GM13976 (cell line): ENCODE measurements around the gene FA2H.

ENCODE experiments used
- DNase-seq: peaks from one replicate; pipeline ENCODE4 v3.0.0; 2012; ENCODE audit warnings: low spot score
- CTCF ChIP-seq: IDR thresholded peaks from 2 replicates; pipeline ENCODE4 v1.5.1; 2012; ENCODE audit warnings: borderline replicate concordance, mild to moderate bottlenecking; ENCODE audit not compliant: insufficient read depth; ENCODE audit errors: extremely low read depth, missing control alignments, control extremely low read depth
- in situ Hi-C: fragments of 300-500 bp; cut with MboI; formaldehyde crosslinking; loops from one replicate; pipeline ENCODE4 v1.12.0; 2022; ENCODE audit warnings: low sequenced_read_pairs, mixed read lengths, inconsistent platforms; ENCODE audit not compliant: unreplicated experiment

FA2H gene

GRCh38 chr16:74700116-74700437 lies 74.5 kb downstream of the FA2H start:
- in situ Hi-C loops = loop anchor here (25.0 kb wide), 2 partner anchors 162 to 412 kb away; partner anchors contain the start of gene LDHD
- no peak for TF ChIP-seq CTCF

DNA sequence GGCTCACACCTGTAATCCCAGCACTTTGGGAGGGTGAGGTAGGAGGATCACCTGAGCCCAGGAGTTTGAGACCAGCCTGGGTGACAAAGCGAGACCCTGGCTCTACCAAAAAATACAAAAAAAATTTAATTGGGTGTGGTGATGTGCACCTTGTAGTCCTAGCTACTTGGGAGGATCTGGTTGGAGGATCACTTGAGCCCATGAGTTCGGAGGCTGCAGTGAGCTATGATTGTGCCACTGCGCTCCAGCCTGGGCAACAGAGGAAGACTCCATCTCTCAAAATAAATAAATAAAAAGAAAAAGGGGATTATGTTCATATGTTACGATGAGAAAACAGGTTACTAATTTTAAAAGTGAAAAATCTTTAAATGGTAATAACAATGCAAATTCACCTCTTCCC lies 75.0 kb downstream of the FA2H start:
- DNase-seq = no peak
- TF ChIP-seq CTCF = no peak
- in situ Hi-C loops = loop anchor here (25.0 kb wide), 2 partner anchors 163 to 413 kb away; partner anchors contain the start of gene LDHD

More at GRCh38 chr16:74700116-74700437, 74.5 kb downstream of the FA2H start:
- DNase-seq = peak; percentile 55

DNA sequence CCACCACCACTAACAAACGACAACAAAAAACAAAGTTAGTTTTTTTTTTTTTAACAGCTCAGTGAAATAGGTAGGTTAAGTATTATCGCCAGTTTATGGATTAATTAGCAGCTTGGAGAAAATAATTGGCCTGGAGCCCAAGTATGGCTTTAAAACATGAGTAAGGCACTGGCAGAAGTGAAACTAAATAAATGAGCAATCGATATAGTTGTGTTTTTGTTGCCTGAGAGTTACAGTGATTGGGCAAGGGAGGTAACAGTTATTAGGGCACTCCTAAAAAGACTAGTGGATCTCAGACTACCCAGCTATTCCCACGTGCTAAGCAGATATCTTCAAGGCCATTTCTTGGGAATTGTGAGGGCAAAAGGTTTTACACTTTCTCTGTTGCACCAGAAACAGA lies 76.4 kb downstream of the FA2H start:
- peak; percentile 57 for DNase-seq
- in situ Hi-C loops = no loop called here
- TF ChIP-seq CTCF = no peak

DNA sequence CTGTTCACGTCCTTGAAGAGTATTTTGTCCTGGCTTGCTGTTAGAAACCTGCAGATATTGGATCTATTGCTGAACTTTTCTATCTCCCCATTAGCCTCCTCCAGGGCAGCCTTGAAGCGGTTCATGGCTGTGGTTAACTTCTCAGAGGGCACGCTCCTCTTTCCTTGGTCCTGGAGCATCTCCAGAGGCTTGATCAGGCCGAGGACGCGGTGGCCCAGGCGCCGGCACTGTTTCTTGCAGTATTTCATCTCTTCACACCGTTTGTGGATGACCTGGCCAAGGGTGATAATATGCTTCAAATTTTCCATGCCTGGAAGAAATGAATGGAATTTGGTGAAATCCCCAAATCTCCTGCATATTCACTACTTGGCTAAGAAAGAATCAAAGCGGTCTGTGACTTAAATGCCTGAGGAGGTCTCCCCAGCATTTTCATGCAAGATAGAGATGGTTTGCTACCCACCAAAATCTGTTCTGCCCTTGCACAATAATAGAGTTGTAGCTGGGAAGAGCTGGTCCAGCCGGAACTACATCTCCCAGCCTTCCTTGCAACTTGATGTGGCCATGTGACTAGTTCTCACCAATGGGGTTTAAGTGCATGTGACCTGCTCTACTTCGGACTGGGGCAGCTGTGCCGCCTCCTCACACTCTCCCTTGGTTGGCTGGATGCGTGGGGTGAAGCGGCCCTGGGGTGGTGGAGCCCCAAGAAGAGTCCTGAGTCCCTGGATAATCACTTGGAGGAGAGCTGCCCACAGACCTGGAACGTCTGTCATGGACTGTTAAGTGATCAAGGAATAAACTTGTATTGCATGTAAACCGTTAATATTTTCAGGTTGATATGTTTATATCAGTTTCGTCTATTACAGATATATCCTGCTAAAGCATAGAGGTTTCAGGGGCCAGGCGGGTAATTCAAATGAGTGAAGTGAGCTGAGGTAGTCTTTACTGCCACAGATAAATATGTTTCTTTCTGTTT lies 78.9 kb downstream of the FA2H start:
- peak; percentile 91 for DNase-seq
- in situ Hi-C loops = no loop called here
- no peak for TF ChIP-seq CTCF

GRCh38 chr16:74691093-74691855 lies 83.3 kb downstream of the FA2H start:
- no peak for DNase-seq
- in situ Hi-C loops = no loop called here
- TF ChIP-seq CTCF = no peak

DNA sequence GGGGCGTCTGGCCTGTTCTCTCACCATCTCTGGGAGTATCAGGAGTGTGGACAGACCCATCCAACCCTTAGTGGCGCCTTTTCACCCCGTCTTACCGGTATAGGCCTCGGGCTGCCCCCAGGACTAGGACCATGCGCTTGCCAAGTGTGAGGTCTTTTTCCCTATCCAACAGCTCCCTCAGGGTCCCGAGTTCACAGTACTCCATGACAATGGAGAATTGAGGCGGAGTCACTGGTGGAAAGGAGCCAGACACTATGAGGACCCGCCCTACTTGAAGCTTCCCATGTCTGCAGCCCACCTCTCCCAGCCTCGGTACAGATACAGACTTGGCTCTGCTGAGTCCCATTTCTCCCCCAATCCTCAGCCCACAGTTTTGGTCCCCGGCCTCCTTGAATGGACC lies 92.1 kb downstream of the FA2H start:
- in situ Hi-C loops = no loop called here
- no peak for TF ChIP-seq CTCF

More for the DNA sequence above, 92.1 kb downstream of the FA2H start:
- no peak for DNase-seq
